ENCODE measurements around the gene MTHFSD. TPM values are rescaled to one million over a fixed set of nuclear protein-coding genes. Genes with fewer than 3 reads are reported as not detected.

MTHFSD gene
- total and polyA plus RNA-seq, 2 experiments from 2014 or later, result 11.5 to 21.5 TPM

DNA sequence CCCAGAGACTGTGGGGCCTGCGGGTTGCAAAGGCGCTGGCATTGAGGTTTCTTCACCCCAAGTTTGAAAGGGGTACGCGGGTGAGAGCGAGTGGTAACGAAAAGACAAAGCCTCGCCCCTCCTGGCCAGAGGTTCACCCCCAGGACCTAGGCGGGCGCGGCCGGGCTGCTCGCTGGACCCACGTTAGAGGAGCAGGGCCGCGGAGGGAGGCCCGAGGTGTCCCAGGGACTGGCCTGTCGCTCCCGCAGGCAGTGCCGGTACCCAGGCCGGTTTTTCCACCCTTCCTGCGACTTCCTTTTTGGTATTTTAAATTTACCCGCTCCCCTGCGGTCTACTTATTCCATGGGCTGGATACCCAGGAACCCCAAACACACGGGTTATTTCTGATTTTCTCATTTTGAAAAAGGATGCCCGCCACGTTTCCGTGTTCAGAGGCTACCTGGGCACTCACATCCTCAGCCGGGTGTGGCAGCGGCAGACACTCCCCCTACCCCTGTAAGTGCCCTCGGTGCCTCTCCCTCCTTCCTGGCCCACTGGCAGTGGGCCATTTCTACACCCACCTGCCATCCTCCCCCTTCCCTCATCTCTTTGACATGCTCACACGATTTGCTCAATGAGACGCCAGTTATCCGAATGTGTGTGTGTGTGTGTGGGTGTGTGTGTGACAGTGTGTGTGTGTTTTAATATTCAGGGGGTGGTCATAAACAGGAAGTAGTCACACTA, 21.7 kb upstream of the MTHFSD start:
- no peaks in the 10 kb centered on the region for H4K20me1 ChIP-seq (ENCODE audit: insufficient read depth, poor library complexity, severe bottlenecking)
- H3K4me3 ChIP-seq, result peak overlapping the region; percentile 62
- TF ChIP-seq EZH2 (IDR thresholded peaks at IDR 0.05; ENCODE audit: borderline replicate concordance) (peak; percentile 46), EZH2phosphoT487 (IDR thresholded peaks at IDR 0.05; ENCODE audit: low read depth, severe bottlenecking, unreplicated experiment) (no peak)
- TF ChIP-seq, protein P1, sequence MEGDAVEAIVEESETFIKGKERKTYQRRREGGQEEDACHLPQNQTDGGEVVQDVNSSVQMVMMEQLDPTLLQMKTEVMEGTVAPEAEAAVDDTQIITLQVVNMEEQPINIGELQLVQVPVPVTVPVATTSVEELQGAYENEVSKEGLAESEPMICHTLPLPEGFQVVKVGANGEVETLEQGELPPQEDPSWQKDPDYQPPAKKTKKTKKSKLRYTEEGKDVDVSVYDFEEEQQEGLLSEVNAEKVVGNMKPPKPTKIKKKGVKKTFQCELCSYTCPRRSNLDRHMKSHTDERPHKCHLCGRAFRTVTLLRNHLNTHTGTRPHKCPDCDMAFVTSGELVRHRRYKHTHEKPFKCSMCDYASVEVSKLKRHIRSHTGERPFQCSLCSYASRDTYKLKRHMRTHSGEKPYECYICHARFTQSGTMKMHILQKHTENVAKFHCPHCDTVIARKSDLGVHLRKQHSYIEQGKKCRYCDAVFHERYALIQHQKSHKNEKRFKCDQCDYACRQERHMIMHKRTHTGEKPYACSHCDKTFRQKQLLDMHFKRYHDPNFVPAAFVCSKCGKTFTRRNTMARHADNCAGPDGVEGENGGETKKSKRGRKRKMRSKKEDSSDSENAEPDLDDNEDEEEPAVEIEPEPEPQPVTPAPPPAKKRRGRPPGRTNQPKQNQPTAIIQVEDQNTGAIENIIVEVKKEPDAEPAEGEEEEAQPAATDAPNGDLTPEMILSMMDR (IDR thresholded peaks at IDR 0.05; ENCODE audit: poor library complexity), result no peak
- no peaks in the 10 kb centered on the region for H3K79me2 ChIP-seq
- H3K9me2 ChIP-seq (replicated peaks; ENCODE audit: insufficient read depth), result no peaks in the 10 kb centered on the region
- no peaks in the 10 kb centered on the region for H3K36me3 ChIP-seq (replicated peaks; ENCODE audit: insufficient read depth, low read depth)
- DNase-seq (ENCODE audit: low spot score), result no peak
- peak overlapping the region; percentile 97 for H3K4me2 ChIP-seq
- peaks cover 95% of the 10 kb centered on the region for H3K27me3 ChIP-seq
- no peak overlapping the region for H2AFZ ChIP-seq
- 7% methylated on average over 33 of the region's 33 CpGs for WGBS (ENCODE audit: low lambda C conversion rate, missing lambda C conversion rate)
- peaks cover 22% of the 10 kb centered on the region for H3K4me1 ChIP-seq (ENCODE audit: insufficient read depth)
- H3K27ac ChIP-seq, result no peak overlapping the region
- no peaks in the 10 kb centered on the region for H3K9me3 ChIP-seq (ENCODE audit: low read depth)

DNA sequence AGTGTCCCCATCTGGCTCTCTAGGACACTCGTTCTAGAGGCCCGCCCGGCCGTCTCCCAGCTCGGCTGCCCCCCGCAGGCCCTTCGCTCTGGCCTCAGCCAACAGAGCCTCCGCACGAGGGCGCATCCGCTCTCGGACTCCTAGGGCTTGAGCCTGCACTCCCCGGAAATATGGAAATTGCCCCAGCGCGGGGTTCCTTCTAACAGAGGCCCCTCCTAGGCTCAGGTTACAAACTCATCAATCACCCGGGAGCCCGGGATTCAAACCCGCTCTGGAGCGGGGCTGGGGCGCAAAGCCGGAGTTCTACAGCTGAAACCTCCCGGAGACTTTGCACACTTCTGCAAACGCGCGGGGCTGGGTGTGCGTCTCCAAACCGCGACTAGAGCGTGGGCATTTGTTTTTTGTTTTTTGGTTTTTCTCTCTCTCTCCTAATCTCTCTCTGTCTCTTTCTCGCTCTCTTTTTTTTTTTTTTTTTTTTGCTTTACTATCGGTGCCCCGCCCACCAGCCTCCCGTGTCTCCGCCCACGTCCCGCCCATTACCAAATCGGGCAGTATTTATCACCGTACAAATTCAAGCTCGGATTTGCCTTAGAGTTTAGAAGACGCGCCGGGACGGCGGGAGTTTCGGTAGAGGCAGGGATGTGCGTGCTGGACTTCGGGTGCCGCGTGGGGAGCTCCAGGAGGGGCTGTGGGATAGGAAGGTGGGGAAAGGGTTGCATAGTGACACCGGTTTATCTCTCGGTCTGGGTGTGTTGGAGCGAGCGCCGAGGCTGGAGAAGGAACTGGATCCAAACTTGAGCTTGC, 20.9 kb upstream of the MTHFSD start:
- H3K79me2 ChIP-seq, result no peaks in the 10 kb centered on the region

DNA sequence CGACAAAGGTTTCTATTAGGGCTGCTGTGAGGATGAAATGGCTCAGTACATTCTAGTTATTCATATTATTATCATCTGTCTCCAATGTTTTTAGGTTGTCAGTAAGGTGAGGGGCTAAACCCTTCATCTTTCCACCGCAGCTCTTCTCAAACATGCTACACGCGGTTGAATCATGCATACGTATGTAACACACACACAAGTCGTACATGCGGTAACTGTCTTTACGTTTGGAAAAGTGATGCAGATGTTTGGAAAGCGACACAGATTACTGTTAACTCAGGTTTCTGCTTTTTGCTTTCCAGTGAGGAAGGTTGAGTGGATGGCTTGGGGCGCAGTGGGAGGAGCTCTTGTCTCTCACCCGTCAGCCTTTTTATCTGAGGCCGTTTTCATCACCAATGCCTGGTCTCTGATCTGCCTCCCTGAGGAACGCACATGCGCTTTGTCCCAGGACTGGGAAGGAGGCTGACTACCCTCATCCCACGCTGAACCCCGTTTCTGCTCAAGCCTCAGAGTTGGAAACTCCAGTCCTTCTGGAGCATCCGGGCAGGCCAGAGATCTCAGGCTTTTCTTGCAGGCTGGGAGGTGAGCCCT, 20.2 kb upstream of the MTHFSD start:
- no peak overlapping the region for H3K27ac ChIP-seq
- peaks cover 95% of the 10 kb centered on the region for H3K27me3 ChIP-seq
- DNase-seq (ENCODE audit: low spot score), result no peak
- no peaks in the 10 kb centered on the region for H3K9me3 ChIP-seq (ENCODE audit: low read depth)
- TF ChIP-seq EZH2 (IDR thresholded peaks at IDR 0.05; ENCODE audit: borderline replicate concordance) (no peak), EZH2phosphoT487 (IDR thresholded peaks at IDR 0.05; ENCODE audit: low read depth, severe bottlenecking, unreplicated experiment) (no peak)
- TF ChIP-seq, protein P1 (IDR thresholded peaks at IDR 0.05; ENCODE audit: poor library complexity), result no peak
- WGBS (ENCODE audit: low lambda C conversion rate, missing lambda C conversion rate), result 53% methylated on average over 17 of the region's 17 CpGs
- no peaks in the 10 kb centered on the region for H4K20me1 ChIP-seq (ENCODE audit: insufficient read depth, poor library complexity, severe bottlenecking)
- H3K9me2 ChIP-seq (replicated peaks; ENCODE audit: insufficient read depth), result no peaks in the 10 kb centered on the region
- H3K4me2 ChIP-seq, result peak overlapping the region; percentile 97
- H3K4me1 ChIP-seq (ENCODE audit: insufficient read depth), result peaks cover 22% of the 10 kb centered on the region
- no peaks in the 10 kb centered on the region for H3K36me3 ChIP-seq (replicated peaks; ENCODE audit: insufficient read depth, low read depth)
- no peak overlapping the region for H2AFZ ChIP-seq
- H3K4me3 ChIP-seq, result no peak overlapping the region
- H3K79me2 ChIP-seq, result no peaks in the 10 kb centered on the region

More for the DNA sequence above, 20.9 kb upstream of the MTHFSD start:
- TF ChIP-seq, protein P1 (IDR thresholded peaks at IDR 0.05; ENCODE audit: poor library complexity), result peak; percentile 79
- no peak for TF ChIP-seq EZH2phosphoT487 (IDR thresholded peaks at IDR 0.05; ENCODE audit: low read depth, severe bottlenecking, unreplicated experiment)
- peak overlapping the region; percentile 97 for H3K4me2 ChIP-seq
- H3K9me3 ChIP-seq (ENCODE audit: low read depth), result no peaks in the 10 kb centered on the region
- no peaks in the 10 kb centered on the region for H3K36me3 ChIP-seq (replicated peaks; ENCODE audit: insufficient read depth, low read depth)
- H2AFZ ChIP-seq, result peak overlapping the region; percentile 84
- H3K27ac ChIP-seq, result peak overlapping the region; percentile 53
- peaks cover 95% of the 10 kb centered on the region for H3K27me3 ChIP-seq
- peaks cover 22% of the 10 kb centered on the region for H3K4me1 ChIP-seq (ENCODE audit: insufficient read depth)
- no peaks in the 10 kb centered on the region for H4K20me1 ChIP-seq (ENCODE audit: insufficient read depth, poor library complexity, severe bottlenecking)
- DNase-seq (ENCODE audit: low spot score), result peak; percentile 87
- 2% methylated on average over 50 of the region's 54 CpGs for WGBS (ENCODE audit: low lambda C conversion rate, missing lambda C conversion rate)
- no peaks in the 10 kb centered on the region for H3K9me2 ChIP-seq (replicated peaks; ENCODE audit: insufficient read depth)
- peak overlapping the region; percentile 62 for H3K4me3 ChIP-seq
